H9 (cell line): ENCODE measurements around the gene SPEG. TPM values are rescaled to one million over a fixed set of nuclear protein-coding genes. Genes with fewer than 3 reads are reported as not detected.

ENCODE experiments used
- DNase-seq: peaks from one replicate; pipeline ENCODE4 v3.0.0-alpha.2; 2017
- H2AFZ ChIP-seq: one replicate; pipeline ENCODE4 v1.6.1; 2013; ENCODE audit warnings: mild to moderate bottlenecking, low read length, control low read depth, moderate library complexity
- H2AK5ac ChIP-seq: 2 replicates; pipeline ENCODE4 v1.6.1; 2013; ENCODE audit warnings: low read length, control low read depth, mixed read lengths; ENCODE audit not compliant: insufficient read length
- H2BK120ac ChIP-seq: one replicate; pipeline ENCODE4 v1.6.1; 2013; ENCODE audit warnings: low read depth, mild to moderate bottlenecking, low read length, control low read depth, inconsistent platforms; ENCODE audit not compliant: poor library complexity, severe bottlenecking
- H2BK12ac ChIP-seq: 2 replicates; pipeline ENCODE4 v1.6.1; 2013; ENCODE audit warnings: low read length, control low read depth, mixed read lengths, low read depth; ENCODE audit not compliant: insufficient read length
- H2BK15ac ChIP-seq: 2 replicates; pipeline ENCODE4 v1.6.1; 2013; ENCODE audit warnings: low read depth, low read length, control low read depth
- H2BK20ac ChIP-seq: one replicate; pipeline ENCODE4 v1.6.1; 2013; ENCODE audit warnings: low read depth, mild to moderate bottlenecking, low read length, control low read depth, inconsistent platforms; ENCODE audit not compliant: poor library complexity, severe bottlenecking
- H2BK5ac ChIP-seq: 2 replicates; pipeline ENCODE4 v1.6.1; 2013; ENCODE audit warnings: low read length, control low read depth, mixed read lengths; ENCODE audit not compliant: insufficient read length
- H3K14ac ChIP-seq: 2 replicates; pipeline ENCODE4 v1.6.1; 2013; ENCODE audit warnings: low read length, control low read depth; ENCODE audit not compliant: insufficient read depth
- H3K18ac ChIP-seq: 2 replicates; pipeline ENCODE4 v1.6.1; 2013; ENCODE audit warnings: low read depth, mild to moderate bottlenecking, mixed read lengths, low read length, control low read depth; ENCODE audit not compliant: insufficient read length
- H3K23ac ChIP-seq: 2 replicates; pipeline ENCODE4 v1.6.1; 2013; ENCODE audit warnings: low read length, control low read depth, mixed read lengths, low read depth; ENCODE audit not compliant: insufficient read length
- H3K23me2 ChIP-seq: 2 replicates; pipeline ENCODE4 v1.6.1; 2013; ENCODE audit warnings: low read depth, mild to moderate bottlenecking, mixed read lengths, low read length, control low read depth; ENCODE audit not compliant: insufficient read length, poor library complexity, severe bottlenecking
- H3K27ac ChIP-seq: 2 replicates; pipeline ENCODE4 v1.5.1; 2013; ENCODE audit warnings: low read length, control low read depth, mixed read lengths, low read depth; ENCODE audit not compliant: insufficient read length
- H3K27me3 ChIP-seq: 2 replicates; pipeline ENCODE4 v1.6.1; 2013; ENCODE audit warnings: low read length, control low read depth, inconsistent platforms; ENCODE audit not compliant: insufficient read depth
- H3K4ac ChIP-seq: 2 replicates; pipeline ENCODE4 v1.6.1; 2013; ENCODE audit warnings: low read depth, mild to moderate bottlenecking, control low read depth, inconsistent platforms, low read length, moderate library complexity
- H3K4me1 ChIP-seq: 2 replicates; pipeline ENCODE4 v1.6.1; 2013; ENCODE audit warnings: low read length, control low read depth, inconsistent platforms; ENCODE audit not compliant: insufficient read depth
- H3K4me2 ChIP-seq: 2 replicates; pipeline ENCODE4 v1.6.1; 2013; ENCODE audit warnings: low read length, control low read depth, mixed read lengths; ENCODE audit not compliant: insufficient read length, insufficient read depth
- H3K56ac ChIP-seq: 2 replicates; pipeline ENCODE4 v1.6.1; 2013; ENCODE audit warnings: low read depth, mild to moderate bottlenecking, mixed read lengths, low read length, control low read depth; ENCODE audit not compliant: insufficient read length
- H3K79me1 ChIP-seq: 2 replicates; pipeline ENCODE4 v1.6.1; 2013; ENCODE audit warnings: low read depth, mild to moderate bottlenecking, moderate library complexity, low read length, control low read depth, inconsistent platforms; ENCODE audit not compliant: insufficient read depth, poor library complexity, severe bottlenecking
- H3K79me2 ChIP-seq: 2 replicates; pipeline ENCODE4 v1.6.1; 2013; ENCODE audit warnings: low read length, control low read depth, inconsistent platforms; ENCODE audit not compliant: insufficient read depth
- H3K9ac ChIP-seq: 2 replicates; pipeline ENCODE4 v1.6.1; 2013; ENCODE audit warnings: low read length, control low read depth, mixed read lengths; ENCODE audit not compliant: insufficient read length; ENCODE audit errors: extremely low read depth
- H3K9me3 ChIP-seq: one replicate; pipeline ENCODE4 v1.6.1; 2013; ENCODE audit warnings: low read depth, low read length, inconsistent platforms; ENCODE audit not compliant: control insufficient read depth
- H3T11ph ChIP-seq: one replicate; pipeline ENCODE4 v1.6.1; 2013; ENCODE audit warnings: mild to moderate bottlenecking, low read length, control low read depth, inconsistent platforms
- H4K20me1 ChIP-seq: one replicate; pipeline ENCODE4 v1.6.1; 2013; ENCODE audit not compliant: control insufficient read depth, insufficient read length, insufficient read depth
- H4K5ac ChIP-seq: 2 replicates; pipeline ENCODE4 v1.6.1; 2013; ENCODE audit warnings: low read depth, mild to moderate bottlenecking, mixed read lengths, low read length, control low read depth; ENCODE audit not compliant: insufficient read length
- H4K8ac ChIP-seq: replicated peaks from 2 replicates; pipeline ENCODE4 v1.6.1; 2013; ENCODE audit warnings: low read length, control low read depth, mixed read lengths, low read depth; ENCODE audit not compliant: insufficient read length
- H4K91ac ChIP-seq: 2 replicates; pipeline ENCODE4 v1.6.1; 2013; ENCODE audit warnings: low read depth, mild to moderate bottlenecking, moderate library complexity, mixed read lengths, low read length, control low read depth; ENCODE audit not compliant: insufficient read length
- H3K27ac Mint-ChIP-seq, 3 experiments: 2 replicates in 2 of 3; 3 replicates in 1 of 3; pipeline ENCODE4 v1.8.0; 2020 to 2021; ENCODE audit warnings: mixed read lengths in 3 of 3, mild to moderate bottlenecking in 1 of 3, moderate library complexity in 1 of 3
- H3K27me3 Mint-ChIP-seq: 2 replicates; pipeline ENCODE4 v1.8.0; 2021; ENCODE audit warnings: low read depth, mild to moderate bottlenecking, moderate library complexity, mixed read lengths
- H3K36me3 Mint-ChIP-seq, 3 experiments: 2 replicates in 2 of 3; 3 replicates in 1 of 3; pipeline ENCODE4 v1.8.0; 2020 to 2021; ENCODE audit warnings: low read depth in 3 of 3, mixed read lengths in 3 of 3; ENCODE audit not compliant: insufficient read depth in 1 of 3
- H3K4me1 Mint-ChIP-seq, 2 experiments: 2 replicates each; pipeline ENCODE4 v1.8.0; 2020; ENCODE audit warnings: mixed read lengths in 2 of 2
- H3K4me3 Mint-ChIP-seq, 2 experiments: 2 replicates in 1 of 2; 3 replicates in 1 of 2; pipeline ENCODE4 v1.8.0; 2020 to 2021; ENCODE audit warnings: mild to moderate bottlenecking in 2 of 2, mixed read lengths in 2 of 2, moderate library complexity in 1 of 2
- H3K9me3 Mint-ChIP-seq, 2 experiments: 2 replicates in 1 of 2; 3 replicates in 1 of 2; pipeline ENCODE4 v1.8.0; 2020; ENCODE audit warnings: mild to moderate bottlenecking in 2 of 2, mixed read lengths in 2 of 2, moderate library complexity in 1 of 2
- CTCF ChIP-seq: fragments of 200-600 bp; sonication (generic); conservative IDR thresholded peaks from 3 replicates; pipeline ENCODE4 v1.8.0; 2021; ENCODE audit warnings: antibody characterized with exemption, mild to moderate bottlenecking
- WGBS: extraction: QIAGEN DNeasy Blood & Tissue Kit; methylation state at CpG from one replicate; pipeline ENCODE4 v1.1.7; 2013; ENCODE audit warnings: missing lambda C conversion rate, low lambda C conversion rate, mixed read lengths; ENCODE audit not compliant: insufficient read length; ENCODE audit errors: extremely low coverage; 5-methylcytosine and 5-hydroxymethylcytosine counted together
- total RNA-seq: library from RNA; stranded (reverse); gene quantifications from 2 replicates; pipeline ENCODE4 v1.2.1, GENCODE V29; 2021

Gene SPEG
- total RNA-seq, 1 experiment from 2014 or later, result 23.7 TPM

- no CpG with 5 or more reads among the region's 16 CpGs for WGBS
- Histone ChIP-seq H2BK12ac (no peak overlapping the region), H3K9me3 (no peaks in the 10 kb centered on the region), H2BK5ac (no peak overlapping the region), H4K20me1 (no peaks in the 10 kb centered on the region), H3K79me1 (no peaks in the 10 kb centered on the region), H3K27ac (no peak overlapping the region), H3K4ac (no peak overlapping the region), H3K23ac (no peak overlapping the region), H3K79me2 (no peaks in the 10 kb centered on the region), H2BK20ac (no peak overlapping the region), H2BK120ac (no peak overlapping the region), H3K18ac (no peak overlapping the region), H3K9ac (no peak overlapping the region), H3K4me1 (peaks cover 3% of the 10 kb centered on the region; the same call in 1 of the 2 replicates), H3K4me2 (no peak overlapping the region), H3K14ac (no peak overlapping the region; the same call in 1 of the 2 replicates), H4K5ac (no peak overlapping the region), H3K27me3 (no peaks in the 10 kb centered on the region), H2AK5ac (no peak overlapping the region), H3T11ph (no peak overlapping the region), H4K91ac (no peak overlapping the region), H4K8ac (no peak overlapping the region), H3K23me2 (no peaks in the 10 kb centered on the region), H2BK15ac (no peak overlapping the region), H2AFZ (no peak overlapping the region), H3K56ac (no peak overlapping the region)
- H3K36me3 Mint-ChIP-seq, result peaks cover 13 to 27% (median 21%) of the 10 kb centered on the region in 3 experiments
- peaks cover 15% of the 10 kb centered on the region for H3K27me3 Mint-ChIP-seq
- peaks cover 0 to 1% of the 10 kb centered on the region in 2 experiments; a peak in 3 of 5 replicates for H3K9me3 Mint-ChIP-seq
- no peak overlapping the region; a peak in 1 of 7 replicates for H3K27ac Mint-ChIP-seq
- no peak for TF ChIP-seq CTCF
- H3K4me1 Mint-ChIP-seq, result peaks cover 26 to 30% of the 10 kb centered on the region in 2 experiments
- no peak for DNase-seq
- H3K4me3 Mint-ChIP-seq, result no peak overlapping the region
Measured at GRCh38 chr2:219536425-219536824, 101.8 kb downstream of the SPEG start.
